GM04503 (cell line): ENCODE measurements around the gene UQCRHL.
A peak's percentile ranks its signal among the peaks of the same experiment; 100 is the strongest.
"Not testable (repeated sequence)": the region's sequence is repeated elsewhere in the genome, so short reads cannot be mapped to it uniquely, and the experiment has no call there.

Source experiments
- DNase-seq: peaks from one replicate; pipeline ENCODE4 v3.0.0-alpha.2; 2012; ENCODE audit warnings: low read depth

Gene UQCRHL

GRCh38 chr1:15835205-15835740 lies 27.8 kb upstream of the UQCRHL start:
- DNase-seq: no peak

GRCh38 chr1:15834406-15835204 lies 27.2 kb upstream of the UQCRHL start:
- peak; percentile 66 for DNase-seq

DNA sequence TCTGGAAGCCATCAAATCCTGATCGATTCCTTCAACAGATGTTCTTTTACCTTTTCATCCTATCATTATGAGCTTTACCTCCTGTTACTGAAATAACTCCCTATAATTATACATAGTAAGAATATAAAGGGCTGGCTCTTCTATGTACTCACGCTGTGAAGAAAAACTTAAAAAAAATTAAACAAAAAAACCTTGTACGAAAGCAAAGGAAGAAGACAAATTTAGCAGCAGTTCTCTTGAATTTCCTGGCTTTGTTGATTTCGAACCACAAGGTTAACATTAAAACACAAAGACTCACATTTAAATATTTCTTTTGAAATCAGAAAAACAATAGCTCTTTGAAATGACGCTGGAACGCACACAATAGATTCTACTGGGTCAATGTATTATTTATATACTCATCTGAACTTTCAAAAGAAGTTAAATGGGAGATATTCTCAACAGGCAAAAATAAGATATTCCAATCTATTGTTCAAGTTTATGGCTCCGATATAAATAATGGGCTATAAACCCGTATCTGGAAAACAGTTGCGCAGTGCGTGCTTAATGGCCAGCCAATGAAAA lies 26.5 kb upstream of the UQCRHL start:
- no peak for DNase-seq

DNA sequence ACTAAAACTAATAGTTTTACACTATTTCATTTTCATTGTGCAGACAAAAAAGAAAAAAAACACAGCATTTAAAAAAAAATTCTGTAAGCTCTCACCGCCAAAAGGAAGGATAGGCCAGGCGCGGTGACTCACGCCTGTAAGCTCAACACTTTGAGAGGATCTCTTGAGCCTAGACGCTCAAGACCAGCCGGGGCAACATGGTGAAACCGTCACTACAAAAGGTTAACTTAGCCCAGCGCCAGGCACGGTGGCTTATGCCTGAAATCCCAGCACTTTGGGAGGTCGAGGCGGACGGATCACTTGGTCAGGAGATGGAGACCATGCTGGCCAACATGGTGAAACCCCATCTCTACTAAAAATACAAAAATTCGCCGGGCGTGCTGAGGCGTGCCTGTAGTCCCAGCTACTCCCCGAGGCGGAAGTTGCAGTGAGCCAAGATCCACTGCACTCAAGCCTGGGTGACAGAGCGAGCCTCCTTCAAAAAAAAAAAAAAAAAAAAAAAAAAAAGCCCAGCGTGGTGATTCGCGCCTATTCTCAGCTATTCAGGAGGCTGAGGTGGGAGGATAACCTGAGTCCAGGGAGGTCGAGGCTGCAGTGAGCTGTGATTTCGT lies 25.7 kb upstream of the UQCRHL start:
- DNase-seq: no peak

DNA sequence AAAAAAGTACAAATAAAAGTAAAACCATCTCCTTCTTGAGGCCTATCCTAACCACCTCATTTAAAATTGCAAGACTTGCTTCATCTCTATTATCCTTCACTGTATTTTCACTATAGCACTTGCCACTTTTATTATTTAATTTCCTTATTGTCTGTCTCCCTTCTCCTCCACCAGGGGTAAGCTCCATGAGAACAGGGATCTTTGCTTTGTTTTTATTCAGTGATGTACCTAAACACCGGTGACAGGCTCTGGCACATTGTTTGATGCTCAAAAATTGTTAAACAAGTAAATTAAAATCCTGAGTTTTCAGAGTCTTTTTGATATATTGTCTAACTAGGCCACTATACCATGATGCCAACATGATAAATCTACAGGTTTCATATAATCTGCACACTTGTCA lies 22.8 kb upstream of the UQCRHL start:
- no peak for DNase-seq

- DNase-seq: not testable (repeated sequence)
These were observed 21.5 kb upstream of the UQCRHL start for GRCh38 chr1:15828931-15829330.

DNA sequence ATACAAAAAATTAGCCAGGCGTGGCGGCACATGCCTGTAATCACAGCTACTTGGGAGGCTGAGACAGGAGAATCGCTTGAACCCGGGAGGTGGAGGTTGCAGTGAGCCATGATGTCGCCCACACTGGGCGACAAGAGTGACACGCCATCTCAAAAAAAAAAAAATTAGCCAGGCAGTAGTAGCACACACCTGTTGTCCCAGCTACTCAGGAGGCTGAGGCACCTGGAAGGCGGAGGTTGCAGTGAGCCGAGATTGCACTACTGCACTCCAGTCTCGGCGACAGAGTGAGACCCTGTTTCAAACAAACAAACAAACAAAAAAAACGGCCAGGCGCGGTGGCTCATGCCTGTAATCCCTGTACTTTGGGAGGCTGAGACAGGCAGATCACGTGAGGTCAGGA lies 20.1 kb upstream of the UQCRHL start:
- not testable (repeated sequence) for DNase-seq

- no peak for DNase-seq
These were observed 19.5 kb upstream of the UQCRHL start for GRCh38 chr1:15826810-15827507.

- DNase-seq: no peak
These were observed 18.4 kb upstream of the UQCRHL start for GRCh38 chr1:15825800-15826199.

GRCh38 chr1:15820478-15820877 lies 13.0 kb upstream of the UQCRHL start:
- no peak for DNase-seq

DNA sequence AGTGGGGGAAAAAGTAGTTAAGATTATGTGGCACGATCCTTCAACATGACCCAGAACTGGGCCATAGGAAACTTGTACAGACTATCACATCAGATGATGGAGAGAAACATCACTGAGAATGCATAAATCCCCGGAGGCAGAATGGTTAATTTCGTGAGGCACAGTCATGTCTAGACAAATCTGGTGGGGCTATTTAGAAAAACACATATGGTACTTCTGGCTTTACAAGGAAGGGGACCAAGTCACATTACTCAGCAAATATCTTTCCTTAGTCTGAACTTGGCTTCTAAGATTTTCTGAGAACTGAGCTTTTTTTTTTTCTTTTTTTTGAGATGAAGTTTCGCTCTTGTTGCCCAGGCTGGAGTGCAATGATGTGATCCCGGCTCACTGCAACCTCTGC lies 9.2 kb upstream of the UQCRHL start:
- DNase-seq: no peak

DNA sequence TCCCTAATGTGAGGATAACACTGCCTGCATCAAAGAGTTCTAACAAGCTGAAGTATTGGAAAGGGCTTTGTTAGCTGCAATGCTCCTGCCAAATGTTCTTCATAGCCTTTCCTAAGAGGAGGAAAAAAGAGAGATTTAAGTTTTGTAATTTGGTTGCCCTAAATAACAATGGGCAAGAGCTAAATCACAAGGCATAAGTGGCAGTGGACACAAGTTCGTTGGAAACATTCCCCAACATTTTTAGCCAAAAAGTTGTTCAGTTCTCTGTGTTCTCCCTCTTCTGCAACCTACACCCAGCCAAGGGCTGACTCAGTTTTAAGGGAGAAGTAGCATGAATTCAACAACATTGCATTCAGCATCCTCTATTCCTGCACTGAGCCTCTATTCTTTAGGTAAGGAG lies 2.6 kb upstream of the UQCRHL start:
- DNase-seq: no peak

- DNase-seq: no peak
These were observed 1.5 kb upstream of the UQCRHL start for GRCh38 chr1:15808955-15809354.

DNA sequence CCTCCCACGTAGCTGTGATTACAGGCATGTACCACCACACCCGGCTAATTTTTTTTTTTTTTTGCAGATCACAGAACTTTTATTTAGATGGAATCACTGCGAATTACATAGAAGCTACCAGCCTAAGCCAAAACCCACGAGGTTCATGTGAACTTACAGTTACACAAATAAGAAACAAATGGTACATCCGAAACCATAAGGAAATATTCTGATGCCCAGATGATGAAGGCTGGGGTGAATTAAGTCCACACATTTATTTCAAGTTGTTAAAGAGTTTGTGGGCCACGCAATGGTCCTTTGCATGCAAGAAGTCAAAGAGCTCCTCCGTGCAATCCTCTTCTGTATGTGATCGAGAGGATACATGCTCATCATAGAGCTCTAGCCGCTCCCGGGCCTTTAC lies 328 bp downstream of the UQCRHL start:
- DNase-seq: no peak

DNA sequence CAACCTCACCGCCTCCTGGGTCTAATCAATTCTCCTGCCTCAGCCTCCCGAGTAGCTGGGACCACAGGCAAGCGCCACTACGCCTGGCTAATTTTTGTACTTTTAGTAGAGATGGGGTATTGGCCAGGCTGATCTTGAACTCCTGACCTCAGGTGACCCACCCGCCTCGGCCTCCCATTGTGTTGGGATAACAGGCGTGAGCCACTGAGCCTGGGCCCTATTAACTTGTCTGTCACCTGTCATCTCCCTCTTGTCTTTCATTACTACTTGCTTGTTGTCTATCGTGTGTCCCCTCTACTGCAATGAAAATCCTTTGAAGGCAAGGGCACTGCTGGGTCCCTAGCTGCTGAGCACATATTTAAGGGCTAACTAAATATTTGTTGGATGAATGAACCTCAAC lies 3.4 kb downstream of the UQCRHL start:
- no peak for DNase-seq

GRCh38 chr1:15803380-15803779 lies 4.1 kb downstream of the UQCRHL start:
- DNase-seq: no peak

DNA sequence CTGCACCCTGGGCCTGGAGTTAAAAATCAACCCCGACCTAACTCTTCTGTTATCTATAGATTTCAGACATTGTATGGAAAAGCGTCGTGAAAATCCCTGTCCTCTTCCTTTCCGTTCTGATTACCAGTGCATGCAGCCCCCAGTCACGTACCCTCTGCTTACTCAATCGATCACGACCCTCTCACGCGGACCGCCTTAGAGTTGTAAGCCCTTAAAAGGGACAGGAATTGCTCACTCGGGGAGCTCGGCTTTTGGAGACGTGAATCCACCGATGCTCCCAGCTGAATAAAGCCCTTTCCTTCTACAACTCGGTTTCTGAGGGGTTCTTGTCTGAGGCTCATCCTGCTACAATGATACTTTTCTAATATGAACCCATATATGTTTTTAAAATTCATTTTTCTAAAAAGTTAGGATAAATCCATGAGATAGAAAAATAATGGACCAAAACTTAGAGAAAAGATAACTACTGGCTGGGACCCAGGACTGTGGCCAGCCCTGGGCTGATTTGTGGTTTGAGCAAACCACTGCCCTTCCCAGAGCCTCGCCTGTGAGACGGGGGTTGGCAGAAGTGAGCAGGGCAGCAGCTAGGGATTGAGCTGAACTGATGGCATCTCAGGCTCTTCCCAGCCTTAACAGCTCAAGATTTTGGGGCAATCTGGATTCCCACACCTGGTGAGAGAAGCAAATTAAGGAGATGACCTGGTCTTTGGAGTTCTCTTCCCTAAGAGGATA lies 5.0 kb downstream of the UQCRHL start:
- DNase-seq: no peak

GRCh38 chr1:15799928-15800835 lies 7.3 kb downstream of the UQCRHL start:
- DNase-seq: no peak

DNA sequence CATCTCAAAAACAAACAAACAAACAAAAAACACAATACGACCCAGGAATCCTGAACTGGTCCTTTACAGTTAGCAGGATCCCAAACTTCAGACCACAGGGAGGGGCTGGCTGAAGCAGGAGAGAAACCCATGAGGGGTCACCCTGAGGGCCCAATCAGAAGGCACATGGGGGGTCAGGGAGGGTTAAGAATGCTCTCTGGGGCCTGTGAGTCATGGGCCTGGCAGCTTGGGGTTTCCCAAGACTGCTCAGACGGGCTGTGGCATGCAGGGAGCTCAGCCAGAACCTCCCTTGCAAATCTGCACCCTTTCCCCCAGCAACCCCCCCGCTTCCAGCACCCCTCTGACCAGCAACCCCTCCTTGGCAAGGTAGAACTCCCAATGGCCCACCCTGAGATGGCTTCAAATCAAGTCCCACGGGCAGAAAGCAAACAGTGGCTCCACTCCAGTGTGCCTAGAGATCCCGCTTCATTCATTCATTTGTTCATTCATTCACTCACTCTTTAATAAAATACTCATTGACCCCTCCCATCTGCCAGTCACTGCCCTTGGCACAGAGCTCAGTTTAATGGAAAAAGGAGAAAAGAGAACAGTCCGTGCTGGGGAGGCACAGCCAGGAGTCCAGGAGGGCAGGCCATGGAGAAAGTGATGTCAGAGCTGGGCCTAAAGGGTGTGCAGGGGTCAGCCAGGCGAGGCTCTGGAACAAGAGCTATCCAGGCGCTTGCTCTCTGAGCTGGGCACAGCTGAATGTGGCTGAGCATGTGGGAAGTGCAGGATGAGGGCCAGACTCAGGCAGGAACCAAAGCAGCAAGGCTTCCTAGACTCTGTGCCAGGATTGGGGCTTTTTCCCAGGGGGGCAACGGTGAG lies 8.2 kb downstream of the UQCRHL start:
- peak; percentile 97 for DNase-seq
